Mucosa of rectum (tissue), 2 donors: ENCODE results near the gene NAT10.
"Not testable (repeated sequence)": the region's sequence is repeated elsewhere in the genome, so short reads cannot be mapped to it uniquely, and the experiment has no call there.

Experiments
- H3K27ac ChIP-seq, 2 donors: one replicate each; pipeline ENCODE4 v1.7.0; 2013; ENCODE audit warnings: inconsistent platforms in 2 of 2, low read depth in 2 of 2, low read length in 2 of 2
- H3K27me3 ChIP-seq, 2 donors: one replicate each; pipeline ENCODE4 v1.7.0; 2013; ENCODE audit warnings: low read length in 2 of 2; ENCODE audit not compliant: control insufficient read depth in 2 of 2, insufficient read depth in 2 of 2
- H3K36me3 ChIP-seq, 2 donors: one replicate each; pipeline ENCODE4 v1.7.0; 2013; ENCODE audit warnings: low read length in 2 of 2; ENCODE audit not compliant: control insufficient read depth in 2 of 2, insufficient read depth in 2 of 2
- H3K4me1 ChIP-seq, 2 donors: one replicate each; pipeline ENCODE4 v1.7.0; 2013; ENCODE audit warnings: low read length in 2 of 2, mild to moderate bottlenecking in 1 of 2; ENCODE audit not compliant: control insufficient read depth in 2 of 2, insufficient read depth in 2 of 2
- H3K4me3 ChIP-seq, 2 donors: one replicate each; pipeline ENCODE4 v1.7.0; 2013; ENCODE audit warnings: low read length in 2 of 2
- H3K9ac ChIP-seq, 2 donors: one replicate each; pipeline ENCODE4 v1.7.0; 2013; ENCODE audit warnings: low read length in 2 of 2, low read depth in 1 of 2, mild to moderate bottlenecking in 1 of 2
- H3K9me3 ChIP-seq, 2 donors: one replicate each; pipeline ENCODE4 v1.7.0; 2013; ENCODE audit warnings: low read length in 2 of 2; ENCODE audit not compliant: control insufficient read depth in 2 of 2
- donor health status: healthy.
- donor health status: Normal muscosa, but diverticular disease.

The NAT10 gene

GRCh38 chr11:34176751-34177209 is 71.4 kb downstream of the NAT10 start:
- peaks cover 3% of the 10 kb centered on the region in 2 donors for H3K4me1 ChIP-seq

GRCh38 chr11:34178209-34178821 is 72.9 kb downstream of the NAT10 start:
- Histone ChIP-seq H3K4me1 (peaks cover 3% of the 10 kb centered on the region in 2 donors), H3K9me3 (no peaks in the 10 kb centered on the region)

More at GRCh38 chr11:34176751-34177209, 71.4 kb downstream of the NAT10 start:
- H3K9ac ChIP-seq: no peak overlapping the region
- H3K9me3 ChIP-seq: no peaks in the 10 kb centered on the region
- no peaks in the 10 kb centered on the region for H3K36me3 ChIP-seq
- H3K27me3 ChIP-seq: no peaks in the 10 kb centered on the region
- no peak overlapping the region for H3K27ac ChIP-seq
- H3K4me3 ChIP-seq: no peak overlapping the region

GRCh38 chr11:34179026-34179675 is 73.7 kb downstream of the NAT10 start:
- no peak overlapping the region for H3K27ac ChIP-seq
- H3K4me3 ChIP-seq: no peak overlapping the region
- H3K9ac ChIP-seq: no peak overlapping the region
- no peaks in the 10 kb centered on the region for H3K9me3 ChIP-seq
- peaks cover 3% of the 10 kb centered on the region in 2 donors for H3K4me1 ChIP-seq
- H3K27me3 ChIP-seq: no peaks in the 10 kb centered on the region
- H3K36me3 ChIP-seq: no peaks in the 10 kb centered on the region

More at GRCh38 chr11:34178209-34178821, 72.9 kb downstream of the NAT10 start:
- no peaks in the 10 kb centered on the region for H3K27me3 ChIP-seq
- H3K36me3 ChIP-seq: no peaks in the 10 kb centered on the region
- H3K27ac ChIP-seq: no peak overlapping the region
- no peak overlapping the region for H3K9ac ChIP-seq
- H3K4me3 ChIP-seq: no peak overlapping the region

- no peaks in the 10 kb centered on the region for H3K9me3 ChIP-seq
- H3K4me3 ChIP-seq: no peak overlapping the region
- H3K9ac ChIP-seq: no peak overlapping the region
- H3K4me1 ChIP-seq: no peaks in the 10 kb centered on the region
- H3K27me3 ChIP-seq: no peaks in the 10 kb centered on the region
- no peak overlapping the region for H3K27ac ChIP-seq
- no peaks in the 10 kb centered on the region for H3K36me3 ChIP-seq
Measured at GRCh38 chr11:34180040-34180813, 74.8 kb downstream of the NAT10 start.

GRCh38 chr11:34180814-34181165 is 75.4 kb downstream of the NAT10 start:
- H3K36me3 ChIP-seq, H3K27ac ChIP-seq, H3K27me3 ChIP-seq, H3K9me3 ChIP-seq, H3K9ac ChIP-seq, H3K4me3 ChIP-seq, H3K4me1 ChIP-seq: not testable (repeated sequence)

- no peaks in the 10 kb centered on the region for H3K36me3 ChIP-seq
- H3K27me3 ChIP-seq: no peaks in the 10 kb centered on the region
- no peak overlapping the region for H3K27ac ChIP-seq
- no peaks in the 10 kb centered on the region for H3K9me3 ChIP-seq
- H3K9ac ChIP-seq: no peak overlapping the region
- no peak overlapping the region for H3K4me3 ChIP-seq
- H3K4me1 ChIP-seq: no peaks in the 10 kb centered on the region
Measured at GRCh38 chr11:34181251-34181650, 75.8 kb downstream of the NAT10 start.

- H3K4me1 ChIP-seq: no peaks in the 10 kb centered on the region
- H3K36me3 ChIP-seq: no peaks in the 10 kb centered on the region
- H3K27ac ChIP-seq: no peak overlapping the region
Measured at GRCh38 chr11:34181856-34182405, 76.5 kb downstream of the NAT10 start.

GRCh38 chr11:34182425-34182824 is 77.0 kb downstream of the NAT10 start:
- Histone ChIP-seq H3K4me3 (no peak overlapping the region), H3K9me3 (no peaks in the 10 kb centered on the region), H3K4me1 (no peaks in the 10 kb centered on the region), H3K27me3 (no peaks in the 10 kb centered on the region), H3K36me3 (no peaks in the 10 kb centered on the region), H3K9ac (no peak overlapping the region), H3K27ac (no peak overlapping the region)

More at GRCh38 chr11:34181856-34182405, 76.5 kb downstream of the NAT10 start:
- Histone ChIP-seq H3K27me3 (no peaks in the 10 kb centered on the region), H3K4me3 (no peak overlapping the region), H3K9ac (no peak overlapping the region), H3K9me3 (no peaks in the 10 kb centered on the region)

- Histone ChIP-seq H3K27ac (no peak overlapping the region), H3K9me3 (no peaks in the 10 kb centered on the region), H3K4me3 (no peak overlapping the region), H3K27me3 (peaks cover 0 to under 1% of the 10 kb centered on the region in 2 donors), H3K9ac (no peak overlapping the region), H3K4me1 (no peaks in the 10 kb centered on the region), H3K36me3 (no peaks in the 10 kb centered on the region)
Measured at GRCh38 chr11:34182921-34183685, 77.7 kb downstream of the NAT10 start.
